Neural cell (in vitro differentiated cells): Measurements from ENCODE around the gene RNF144A. TPM values are rescaled to one million over a fixed set of nuclear protein-coding genes. Genes with fewer than 3 reads are reported as not detected.

Experiments
- H2AFZ ChIP-seq: fragments of 200-600, 300-800 bp; sonication (generic), shearing (Covaris generic); 2 replicates; pipeline ENCODE4 v1.6.0; 2014; ENCODE audit warnings: low read depth, mild to moderate bottlenecking, antibody characterized with exemption, low read length, moderate library complexity
- H3F3A ChIP-seq: fragments of 200-600 bp; shearing (Covaris generic); 2 replicates; pipeline ENCODE4 v1.6.1; 2016; ENCODE audit warnings: mild to moderate bottlenecking, moderate library complexity, mixed read lengths, antibody characterized with exemption, low read length; ENCODE audit not compliant: insufficient read depth, poor library complexity, severe bottlenecking
- H3K27ac ChIP-seq: fragments of 200-600, 300-800 bp; sonication (generic), shearing (Covaris generic); 2 replicates; pipeline ENCODE4 v1.5.1; 2014; ENCODE audit warnings: mild to moderate bottlenecking, low read length, moderate library complexity
- H3K27me3 ChIP-seq: fragments of 300-800, 200-600 bp; sonication (generic), shearing (Covaris generic); 2 replicates; pipeline ENCODE4 v1.6.0; 2014; ENCODE audit warnings: mild to moderate bottlenecking, low read depth, low read length, moderate library complexity; ENCODE audit not compliant: insufficient read depth
- H3K36me3 ChIP-seq: fragments of 300-800, 200-600 bp; sonication (generic), shearing (Covaris generic); 2 replicates; pipeline ENCODE4 v1.5.1; 2014; ENCODE audit warnings: mild to moderate bottlenecking, antibody characterized with exemption, low read length, moderate library complexity; ENCODE audit not compliant: insufficient read depth
- H3K4me2 ChIP-seq: fragments of 300-800, 200-600 bp; sonication (generic), shearing (Covaris generic); 2 replicates; pipeline ENCODE4 v1.6.0; 2014; ENCODE audit warnings: mild to moderate bottlenecking, low read length
- H3K4me3 ChIP-seq: fragments of 300-800, 200-600 bp; sonication (generic), shearing (Covaris generic); 2 replicates; pipeline ENCODE4 v1.5.1; 2014; ENCODE audit warnings: mild to moderate bottlenecking, low read length, moderate library complexity
- H3K79me2 ChIP-seq: fragments of 200-600 bp; shearing (Covaris generic); replicated peaks from 2 replicates; pipeline ENCODE4 v1.6.0; 2014; ENCODE audit warnings: mild to moderate bottlenecking, low read length, moderate library complexity; ENCODE audit not compliant: insufficient read depth
- H3K9ac ChIP-seq: fragments of 300-800, 200-600 bp; sonication (generic), shearing (Covaris generic); 2 replicates; pipeline ENCODE4 v1.6.1; 2016; ENCODE audit warnings: mild to moderate bottlenecking, low read length, mixed read lengths
- H3K9me2 ChIP-seq: fragments of 200-600 bp; shearing (Covaris generic); 2 replicates; pipeline ENCODE4 v1.6.1; 2016; ENCODE audit warnings: mild to moderate bottlenecking, low read length, mixed read lengths; ENCODE audit not compliant: insufficient read depth
- H3K9me3 ChIP-seq: fragments of 200-600, 300-800 bp; sonication (generic), shearing (Covaris generic); 2 replicates; pipeline ENCODE4 v1.6.1; 2016; ENCODE audit warnings: mild to moderate bottlenecking, mixed run types, low read length, moderate library complexity, mixed read lengths
- H4K20me1 ChIP-seq: fragments of 200-600 bp; shearing (Covaris generic); 2 replicates; pipeline ENCODE4 v1.6.1; 2016; ENCODE audit warnings: mild to moderate bottlenecking, mixed run types; ENCODE audit not compliant: insufficient read depth
- CTCF ChIP-seq: fragments of 450-650 bp; IDR thresholded peaks from 2 replicates; pipeline ENCODE4 v1.5.1; 2014; ENCODE audit warnings: antibody characterized with exemption, mild to moderate bottlenecking, moderate library complexity; ENCODE audit not compliant: poor library complexity, severe bottlenecking
- EP300 ChIP-seq: fragments of 450-650 bp; conservative IDR thresholded peaks from 2 replicates; pipeline ENCODE4 v1.6.1; 2014; ENCODE audit warnings: antibody characterized with exemption, mild to moderate bottlenecking, moderate library complexity; ENCODE audit not compliant: poor library complexity, severe bottlenecking
- EZH2 ChIP-seq: fragments of 200-600, 300-800 bp; shearing (Covaris generic), sonication (generic); IDR thresholded peaks from 2 replicates; pipeline ENCODE4 v1.6.1; 2014; ENCODE audit warnings: antibody characterized with exemption, low read length, borderline replicate concordance, mild to moderate bottlenecking; ENCODE audit not compliant: insufficient read depth, poor library complexity, severe bottlenecking
- MXI1 ChIP-seq: fragments of 450-650 bp; conservative IDR thresholded peaks from 2 replicates; pipeline ENCODE4 v1.6.1; 2014; ENCODE audit warnings: antibody characterized with exemption, mild to moderate bottlenecking; ENCODE audit not compliant: poor library complexity, severe bottlenecking
- POLR2AphosphoS5 ChIP-seq: IDR thresholded peaks from 2 replicates; pipeline ENCODE4 v1.6.1; 2012
- RAD21 ChIP-seq: fragments of 450-650 bp; conservative IDR thresholded peaks from 2 replicates; pipeline ENCODE4 v1.6.1; 2014; ENCODE audit warnings: antibody characterized with exemption, mild to moderate bottlenecking, moderate library complexity
- REST ChIP-seq: IDR thresholded peaks from 2 replicates; pipeline ENCODE4 v1.6.1; 2012; ENCODE audit warnings: borderline replicate concordance
- SMC3 ChIP-seq: fragments of 450-650 bp; conservative IDR thresholded peaks from 2 replicates; pipeline ENCODE4 v1.6.1; 2014; ENCODE audit warnings: antibody characterized with exemption, mild to moderate bottlenecking, moderate library complexity; ENCODE audit not compliant: poor library complexity
- TAF1 ChIP-seq: IDR thresholded peaks from 2 replicates; pipeline ENCODE4 v1.6.1; 2012; ENCODE audit warnings: low read depth
- polyA plus RNA-seq: library from polyadenylated mRNA; depleted of rRNA; stranded (reverse); fragments of >200 nt; gene quantifications from 2 replicates; pipeline ENCODE4 v1.2.3, GENCODE V29; 2014

RNF144A gene
- polyA plus RNA-seq, 1 donor from 2014 or later, result 26.9 TPM

GRCh38 chr2:7027411-7027810 is 110.2 kb downstream of the RNF144A start:
- Histone ChIP-seq H3K27ac (no peak overlapping the region), H3K4me2 (no peak overlapping the region), H2AFZ (no peak overlapping the region), H3K4me3 (no peak overlapping the region), H3K36me3 (peaks cover 12% of the 10 kb centered on the region), H3K79me2 (no peaks in the 10 kb centered on the region), H3K27me3 (no peaks in the 10 kb centered on the region), H3K9me2 (no peaks in the 10 kb centered on the region), H3K9ac (no peak overlapping the region), H3K9me3 (no peaks in the 10 kb centered on the region), H3F3A (no peaks in the 10 kb centered on the region), H4K20me1 (no peaks in the 10 kb centered on the region)
- TF ChIP-seq EP300, result no peak
- no peak for TF ChIP-seq POLR2AphosphoS5
- no peak for TF ChIP-seq RAD21
- no peak for TF ChIP-seq REST
- no peak for TF ChIP-seq SMC3
- no peak for TF ChIP-seq MXI1
- TF ChIP-seq EZH2, result no peak
- no peak for TF ChIP-seq TAF1
- no peak for TF ChIP-seq CTCF

GRCh38 chr2:7027956-7028655 is 110.9 kb downstream of the RNF144A start:
- no peak overlapping the region for H3K4me2 ChIP-seq
- no peaks in the 10 kb centered on the region for H3K9me2 ChIP-seq
- peaks cover 12% of the 10 kb centered on the region for H3K36me3 ChIP-seq
- no peaks in the 10 kb centered on the region for H3K27me3 ChIP-seq
- no peak for TF ChIP-seq REST
- H3K27ac ChIP-seq, result no peak overlapping the region
- no peaks in the 10 kb centered on the region for H3K9me3 ChIP-seq
- no peak overlapping the region for H3K4me3 ChIP-seq
- no peaks in the 10 kb centered on the region for H3K79me2 ChIP-seq
- no peaks in the 10 kb centered on the region for H3F3A ChIP-seq
- no peak overlapping the region for H2AFZ ChIP-seq
- H4K20me1 ChIP-seq, result no peaks in the 10 kb centered on the region
- H3K9ac ChIP-seq, result no peak overlapping the region
